Fibroblast of skin of left quadriceps (primary cell): Measurements from ENCODE around the gene PCNX3.

ENCODE experiments used
- DNase-seq, 2 experiments: peaks; one replicate each; pipeline ENCODE4 v3.0.0-alpha.2; 2013; ENCODE audit warnings: low read depth in 2 of 2

The PCNX3 gene

DNA sequence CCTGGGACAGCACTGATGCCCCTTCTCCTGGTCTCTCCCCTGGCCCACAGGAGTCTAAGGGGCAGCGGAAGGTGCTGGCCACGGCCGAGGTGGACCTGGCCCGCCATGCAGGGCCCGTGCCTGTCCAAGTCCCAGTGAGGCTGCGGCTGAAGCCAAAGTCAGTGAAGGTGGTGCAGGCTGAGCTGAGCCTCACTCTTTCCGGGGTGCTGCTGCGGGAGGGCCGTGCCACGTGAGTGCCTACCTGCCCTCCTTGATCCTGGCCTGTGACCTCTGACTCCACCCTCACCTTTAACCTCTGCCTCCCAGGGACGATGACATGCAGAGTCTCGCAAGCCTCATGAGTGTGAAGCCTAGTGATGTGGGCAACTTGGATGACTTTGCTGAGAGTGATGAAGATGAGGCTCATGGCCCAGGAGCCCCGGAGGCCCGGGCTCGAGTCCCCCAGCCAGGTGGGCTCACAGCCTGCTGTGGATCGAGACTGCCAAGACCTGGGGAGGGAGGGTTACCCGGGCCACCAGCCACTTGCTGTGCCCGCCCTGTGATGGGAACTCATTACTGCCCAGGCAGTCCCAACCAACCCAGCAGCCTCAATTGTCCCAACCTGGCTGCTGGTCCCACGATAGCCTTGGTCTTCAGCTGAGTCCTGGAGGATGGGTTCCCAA, 35.4 kb upstream of the PCNX3 start:
- DNase-seq = no peak

DNA sequence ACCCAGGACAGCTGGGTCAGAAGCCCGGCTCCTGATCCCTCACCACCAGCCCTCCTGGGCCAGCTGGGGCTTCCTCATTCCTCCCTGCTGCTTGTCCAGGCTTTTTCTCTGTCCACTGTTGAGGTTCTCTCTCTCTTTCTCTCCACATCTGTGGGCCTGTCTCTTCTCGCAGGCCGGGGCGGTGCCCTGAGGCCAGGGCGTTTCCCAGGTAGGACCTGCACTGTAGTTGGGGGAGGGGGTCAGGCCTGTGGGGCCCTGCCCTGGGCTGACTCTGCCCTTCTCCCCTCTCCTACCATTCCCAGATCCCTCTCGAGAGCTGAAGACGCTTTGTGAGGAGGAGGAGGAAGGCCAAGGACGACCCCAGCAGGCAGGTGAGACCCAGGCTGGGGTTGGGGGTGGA, 34.8 kb upstream of the PCNX3 start:
- no peak for DNase-seq

DNA sequence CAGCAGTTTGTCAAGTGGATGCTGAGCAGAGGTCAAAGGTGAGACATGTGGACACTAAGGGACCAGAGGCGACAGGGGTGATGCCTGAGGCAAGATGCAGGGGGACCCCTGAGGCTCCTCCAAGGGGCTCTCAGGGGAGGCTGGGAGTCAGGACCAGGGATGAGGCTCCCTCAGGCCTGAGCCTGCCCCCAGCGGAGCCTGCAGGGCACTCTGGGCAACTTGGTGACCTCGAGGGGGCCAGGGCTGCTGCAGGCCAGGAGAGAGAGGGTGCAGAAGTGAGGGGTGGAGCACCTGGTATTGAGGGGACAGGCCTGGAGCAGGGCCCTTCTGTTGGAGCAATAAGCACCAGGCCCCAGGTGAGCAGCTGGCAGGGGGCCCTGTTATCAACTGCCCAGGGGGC, 33.6 kb upstream of the PCNX3 start:
- DNase-seq = no peak

DNA sequence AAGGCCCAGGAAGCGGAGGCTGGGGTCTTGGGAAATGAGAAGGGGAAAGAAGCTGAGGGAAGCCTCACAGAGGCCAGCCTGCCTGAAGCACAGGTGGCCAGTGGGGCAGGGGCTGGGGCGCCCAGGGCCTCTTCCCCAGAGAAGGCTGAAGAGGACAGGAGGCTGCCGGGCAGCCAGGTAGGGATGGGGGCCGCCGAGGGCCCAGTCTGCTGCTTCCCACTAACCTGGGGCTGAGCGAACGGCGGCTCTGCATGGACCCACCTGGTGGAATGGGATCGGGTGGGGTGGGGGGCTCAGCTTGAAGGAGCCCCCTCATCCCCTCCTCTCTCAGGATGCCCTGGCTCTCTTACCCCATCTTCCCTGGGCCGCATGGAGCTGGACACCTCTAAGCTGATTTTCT, 32.0 kb upstream of the PCNX3 start:
- DNase-seq = no peak

DNA sequence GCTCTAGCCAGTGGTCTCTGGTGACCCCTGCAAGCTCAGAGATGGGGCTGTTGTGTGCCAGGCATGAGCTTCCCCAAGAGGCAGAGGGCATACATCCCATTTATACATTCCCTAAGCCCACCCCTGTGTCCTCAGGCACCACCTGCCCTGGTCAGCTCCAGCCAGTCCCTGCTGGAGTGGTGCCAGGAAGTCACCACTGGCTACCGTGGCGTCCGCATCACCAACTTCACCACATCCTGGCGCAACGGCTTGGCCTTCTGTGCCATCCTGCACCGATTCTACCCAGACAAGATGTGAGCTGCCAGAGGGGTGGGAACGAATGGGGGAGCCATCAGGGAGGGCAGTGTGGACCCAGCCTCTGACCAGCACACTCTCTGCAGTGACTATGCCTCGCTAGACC, 31.5 kb upstream of the PCNX3 start:
- DNase-seq = no peak

DNA sequence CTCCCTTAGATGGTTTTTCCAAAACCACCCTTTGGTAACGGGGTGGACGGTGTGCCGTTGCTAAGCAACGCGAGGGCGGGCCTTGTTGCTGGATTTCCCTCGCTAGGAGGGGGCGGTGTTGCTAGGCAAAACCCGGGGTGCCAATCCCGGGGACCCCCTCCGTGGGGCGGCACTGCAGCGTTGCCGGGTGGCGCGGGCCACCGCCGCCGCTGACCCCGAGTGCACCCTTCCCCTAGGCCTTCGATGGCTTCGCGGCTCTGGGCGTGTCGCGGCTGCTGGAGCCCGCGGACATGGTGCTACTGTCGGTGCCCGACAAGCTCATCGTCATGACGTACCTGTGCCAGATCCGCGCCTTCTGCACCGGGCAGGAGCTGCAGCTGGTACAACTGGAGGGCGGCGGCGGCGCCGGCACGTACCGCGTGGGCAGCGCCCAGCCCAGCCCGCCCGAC, 30.8 kb upstream of the PCNX3 start:
- DNase-seq = no peak

DNA sequence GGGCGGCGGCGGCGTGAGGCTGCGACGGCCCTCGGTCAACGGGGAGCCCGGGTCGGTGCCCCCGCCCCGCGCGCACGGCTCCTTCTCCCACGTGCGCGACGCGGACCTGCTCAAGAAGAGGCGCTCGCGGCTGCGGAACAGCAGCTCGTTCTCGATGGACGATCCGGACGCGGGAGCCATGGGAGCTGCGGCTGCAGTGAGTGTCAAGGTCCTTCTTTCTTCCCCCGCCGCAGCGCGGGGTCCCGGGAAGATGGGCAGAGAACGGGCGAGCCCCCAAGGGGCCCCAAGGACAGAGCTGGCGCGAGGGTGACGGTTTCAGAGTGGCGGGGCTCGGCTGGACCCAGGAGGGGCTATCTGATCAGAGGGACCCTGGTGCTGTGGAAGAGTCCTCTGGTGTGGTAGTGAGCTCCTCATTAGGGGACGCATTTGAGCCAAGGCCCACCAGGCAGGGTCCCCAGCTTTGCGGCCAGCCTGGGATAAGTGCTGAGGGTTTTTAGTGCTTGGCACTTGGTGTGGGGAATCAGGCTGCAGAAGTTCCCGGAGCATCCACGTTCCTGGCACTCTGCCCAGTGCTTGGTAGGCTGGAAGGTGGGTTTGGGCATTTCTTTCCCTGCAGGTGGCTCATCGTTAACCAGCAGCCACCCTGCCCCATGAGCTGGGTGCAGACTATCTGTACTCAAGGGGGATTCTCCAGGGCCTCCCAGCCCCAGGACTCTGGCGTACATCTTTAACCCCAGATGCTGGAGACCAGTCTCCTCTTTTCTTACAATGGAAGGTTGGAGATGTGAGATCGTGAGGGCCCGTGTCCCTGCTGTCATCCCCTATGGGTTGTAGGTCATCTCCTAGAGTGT, 30.0 kb upstream of the PCNX3 start:
- no peak for DNase-seq

DNA sequence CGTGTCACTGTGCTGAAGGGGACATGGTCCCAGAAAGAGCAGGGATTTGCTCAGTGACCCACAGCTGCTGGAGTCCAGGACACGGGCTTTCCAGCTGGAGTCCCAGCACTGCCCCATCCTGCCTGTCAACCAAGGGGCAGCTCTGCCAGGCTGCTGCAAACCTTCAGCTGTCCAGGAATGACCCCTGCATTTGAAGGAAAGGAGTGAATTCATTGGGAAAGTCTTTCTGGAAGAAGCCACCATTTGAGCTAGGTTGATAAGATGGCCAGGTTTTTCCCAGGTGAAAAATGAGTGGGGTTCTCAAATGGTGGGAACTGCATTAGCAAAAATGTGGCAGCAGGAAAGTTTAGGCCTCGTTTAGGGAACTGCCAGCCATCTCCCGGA, 29.3 kb upstream of the PCNX3 start:
- no peak for DNase-seq

DNA sequence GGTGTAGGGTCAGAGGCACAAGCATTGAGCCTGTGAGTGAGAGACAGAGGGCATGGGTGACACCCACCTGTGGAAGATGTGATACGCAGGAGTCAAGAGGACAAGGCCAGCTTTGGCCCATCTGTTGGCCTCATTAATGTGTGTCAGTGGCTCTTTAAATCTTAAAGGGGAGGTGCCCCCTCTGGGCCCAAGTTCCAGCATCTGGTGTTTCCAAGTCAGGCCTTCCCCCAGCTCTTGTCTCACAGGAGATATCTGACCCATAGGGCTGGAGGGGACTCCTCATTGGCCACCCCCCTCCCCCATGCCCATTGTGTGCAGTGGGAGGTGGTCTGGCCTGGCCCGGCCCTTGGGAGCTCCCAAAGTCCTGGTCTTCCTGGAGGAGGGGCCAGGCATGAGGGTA, 28.9 kb upstream of the PCNX3 start:
- DNase-seq = no peak

DNA sequence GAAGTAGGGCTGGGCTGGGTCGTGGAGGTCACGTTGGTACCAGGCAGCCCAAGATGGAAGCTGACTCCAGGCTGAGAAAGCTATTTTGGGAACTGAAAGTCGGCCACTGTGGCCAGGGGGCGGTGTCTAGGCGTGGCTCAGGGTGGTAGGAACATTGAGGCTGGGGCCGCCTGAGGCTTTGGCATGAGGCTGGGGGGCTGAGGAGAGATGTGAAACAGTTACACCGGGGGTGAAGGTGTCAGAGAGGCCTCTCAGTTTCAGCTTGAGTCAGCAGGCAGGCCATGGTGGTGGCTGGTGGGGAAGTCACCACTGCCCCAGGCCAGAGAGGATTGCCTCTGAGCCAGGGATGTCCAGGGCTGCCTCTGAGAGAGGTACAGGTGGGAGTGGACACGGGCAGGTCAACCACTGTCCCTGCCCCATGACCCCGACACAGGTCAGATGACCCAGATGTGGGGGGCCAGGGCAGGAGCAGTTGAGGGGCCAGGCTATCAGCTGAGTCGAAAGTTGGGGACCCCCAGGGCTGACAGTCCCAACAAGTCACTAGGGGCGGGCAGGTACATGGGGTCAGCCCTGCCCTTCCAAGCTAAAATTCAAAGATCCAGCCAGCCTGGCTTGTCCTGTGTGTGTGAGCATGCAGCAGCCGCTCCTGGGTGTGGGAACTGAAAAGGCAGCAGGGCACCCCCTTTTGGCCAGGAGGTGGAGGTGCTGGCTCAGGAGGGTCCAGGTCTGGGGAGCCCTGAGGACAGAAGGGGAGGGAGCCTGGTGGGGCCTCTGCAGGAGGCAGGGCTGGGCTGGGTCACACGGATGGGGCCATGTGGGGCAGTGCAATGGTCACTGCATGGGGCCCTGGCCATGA, 27.1 kb upstream of the PCNX3 start:
- no peak for DNase-seq

DNA sequence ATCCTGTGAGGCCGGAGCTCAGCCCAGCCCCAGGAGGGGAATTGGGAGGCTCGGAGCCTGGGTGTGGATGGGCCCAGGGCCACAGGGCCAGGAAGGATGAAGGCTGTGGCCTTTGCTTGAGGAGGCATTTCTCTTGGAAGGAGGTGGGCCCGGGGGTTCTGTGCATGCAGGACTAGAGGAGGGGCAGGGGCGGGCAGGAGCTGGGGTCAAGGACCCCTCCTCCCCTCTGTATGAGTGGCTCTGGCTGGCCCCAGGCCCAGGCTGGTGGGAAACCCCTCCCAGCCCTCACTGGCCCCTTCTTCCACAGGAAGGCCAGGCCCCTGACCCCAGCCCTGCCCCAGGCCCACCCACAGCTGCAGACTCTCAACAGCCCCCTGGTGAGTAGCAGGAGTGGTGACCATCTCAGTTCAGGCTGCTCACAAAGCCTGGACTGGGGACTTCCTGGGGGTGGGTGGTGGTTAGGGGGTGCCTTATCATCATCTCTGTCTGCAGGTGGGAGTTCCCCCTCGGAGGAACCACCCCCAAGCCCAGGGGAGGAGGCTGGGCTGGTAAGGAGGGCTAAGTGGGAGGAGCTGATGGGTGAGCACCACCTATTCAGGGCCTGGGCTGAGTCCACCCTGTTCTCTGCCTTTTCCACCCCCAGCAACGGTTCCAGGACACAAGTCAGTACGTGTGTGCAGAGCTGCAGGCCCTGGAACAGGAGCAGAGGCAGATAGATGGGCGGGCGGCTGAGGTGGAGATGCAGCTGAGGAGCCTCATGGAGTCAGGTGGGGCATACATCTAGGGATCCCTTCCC, 25.9 kb upstream of the PCNX3 start:
- DNase-seq = no peak

DNA sequence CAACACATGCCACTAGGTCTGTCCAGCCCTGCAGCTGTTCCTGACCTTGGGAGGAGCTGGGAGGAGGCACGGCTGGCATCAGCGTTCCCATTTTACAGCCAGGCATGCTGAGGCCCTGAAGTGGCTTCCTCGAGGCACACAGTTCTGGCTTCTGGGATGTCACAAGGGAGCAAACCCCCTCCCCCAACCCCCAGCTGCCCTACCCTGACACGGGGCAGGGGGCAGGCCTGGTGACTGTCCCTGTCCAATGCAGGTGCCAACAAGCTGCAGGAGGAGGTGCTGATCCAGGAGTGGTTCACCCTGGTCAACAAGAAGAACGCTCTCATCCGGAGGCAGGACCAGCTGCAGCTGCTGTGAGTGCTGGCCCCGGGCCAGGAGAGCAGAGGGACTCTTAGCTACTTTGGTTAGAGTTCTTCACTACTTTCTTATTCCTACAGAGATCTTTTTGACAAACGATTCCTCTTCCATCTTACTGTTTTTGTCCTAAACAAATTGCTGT, 25.3 kb upstream of the PCNX3 start:
- no peak for DNase-seq

DNA sequence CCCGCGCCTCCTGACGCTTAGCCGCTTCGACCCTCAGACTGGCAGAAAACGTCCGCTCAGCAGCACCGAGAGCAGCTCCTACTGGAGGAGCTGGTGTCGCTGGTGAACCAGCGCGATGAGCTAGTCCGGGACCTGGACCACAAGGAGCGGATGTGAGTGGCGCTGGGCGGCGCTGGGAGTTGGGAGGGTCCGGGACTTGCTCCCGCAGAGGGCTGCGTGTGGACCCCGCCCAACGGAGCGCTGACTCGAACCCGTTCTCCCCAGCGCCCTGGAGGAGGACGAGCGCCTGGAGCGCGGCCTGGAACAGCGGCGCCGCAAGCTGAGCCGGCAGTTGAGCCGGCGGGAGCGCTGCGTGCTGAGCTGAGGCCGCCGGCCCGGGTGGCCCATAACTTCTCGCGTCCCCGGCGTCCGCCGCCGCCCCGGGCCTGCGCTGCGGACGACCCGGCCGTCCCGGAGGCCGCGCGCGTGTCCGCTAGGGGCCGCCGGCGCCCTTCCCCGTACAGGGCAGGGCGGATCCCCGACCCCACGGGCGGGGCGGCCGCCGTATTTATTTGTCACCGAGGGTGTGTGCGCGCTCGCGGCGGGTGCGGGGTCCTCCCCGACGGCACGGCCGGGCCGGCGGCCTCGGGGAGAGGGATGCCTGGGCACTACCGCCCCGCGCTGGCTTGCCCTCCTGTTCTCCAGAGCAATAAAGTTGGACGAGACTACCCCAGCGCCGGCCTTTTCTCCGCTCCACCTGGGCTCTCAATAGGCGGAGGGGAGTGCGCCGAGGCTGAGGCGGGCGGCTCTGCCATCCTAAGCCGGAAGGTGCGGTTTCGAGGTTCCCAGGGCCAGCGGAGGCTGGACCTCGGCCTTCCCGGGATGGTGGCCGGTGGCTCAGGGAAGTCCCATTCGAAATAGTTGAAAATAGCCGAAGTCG, 23.4 kb upstream of the PCNX3 start:
- no peak for DNase-seq

DNA sequence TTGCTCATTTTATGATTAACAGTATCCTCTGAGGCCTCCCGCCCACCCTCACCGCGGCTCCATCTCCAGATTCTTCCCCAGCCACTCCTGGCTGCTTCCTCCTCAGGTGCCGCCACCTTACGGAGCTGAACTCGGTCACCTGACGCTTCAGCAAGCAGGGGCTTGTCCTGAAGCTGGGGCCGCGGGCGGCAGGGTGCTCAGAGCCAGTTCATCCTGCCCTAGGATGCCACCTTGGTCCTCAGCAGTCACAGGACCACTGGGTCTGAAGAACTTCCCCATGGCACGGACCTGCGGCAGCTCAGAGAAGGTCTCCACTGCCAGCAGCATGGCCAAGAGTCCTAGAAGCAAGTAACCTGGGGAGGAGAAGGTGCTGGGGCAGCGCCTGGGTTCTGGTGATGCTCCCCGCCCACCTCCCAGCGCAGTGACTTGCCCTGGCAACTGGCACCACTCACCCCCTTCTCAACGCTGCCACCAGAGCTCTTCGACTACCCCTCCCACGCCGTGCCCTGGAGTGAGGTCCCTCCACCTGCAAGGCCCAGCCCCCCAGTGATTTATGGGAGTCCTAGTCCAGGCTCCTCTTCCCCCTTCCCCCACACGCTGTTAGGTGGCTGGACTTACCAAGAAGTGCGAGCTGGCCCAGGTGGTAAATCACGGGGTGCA, 22.6 kb upstream of the PCNX3 start:
- no peak for DNase-seq

DNA sequence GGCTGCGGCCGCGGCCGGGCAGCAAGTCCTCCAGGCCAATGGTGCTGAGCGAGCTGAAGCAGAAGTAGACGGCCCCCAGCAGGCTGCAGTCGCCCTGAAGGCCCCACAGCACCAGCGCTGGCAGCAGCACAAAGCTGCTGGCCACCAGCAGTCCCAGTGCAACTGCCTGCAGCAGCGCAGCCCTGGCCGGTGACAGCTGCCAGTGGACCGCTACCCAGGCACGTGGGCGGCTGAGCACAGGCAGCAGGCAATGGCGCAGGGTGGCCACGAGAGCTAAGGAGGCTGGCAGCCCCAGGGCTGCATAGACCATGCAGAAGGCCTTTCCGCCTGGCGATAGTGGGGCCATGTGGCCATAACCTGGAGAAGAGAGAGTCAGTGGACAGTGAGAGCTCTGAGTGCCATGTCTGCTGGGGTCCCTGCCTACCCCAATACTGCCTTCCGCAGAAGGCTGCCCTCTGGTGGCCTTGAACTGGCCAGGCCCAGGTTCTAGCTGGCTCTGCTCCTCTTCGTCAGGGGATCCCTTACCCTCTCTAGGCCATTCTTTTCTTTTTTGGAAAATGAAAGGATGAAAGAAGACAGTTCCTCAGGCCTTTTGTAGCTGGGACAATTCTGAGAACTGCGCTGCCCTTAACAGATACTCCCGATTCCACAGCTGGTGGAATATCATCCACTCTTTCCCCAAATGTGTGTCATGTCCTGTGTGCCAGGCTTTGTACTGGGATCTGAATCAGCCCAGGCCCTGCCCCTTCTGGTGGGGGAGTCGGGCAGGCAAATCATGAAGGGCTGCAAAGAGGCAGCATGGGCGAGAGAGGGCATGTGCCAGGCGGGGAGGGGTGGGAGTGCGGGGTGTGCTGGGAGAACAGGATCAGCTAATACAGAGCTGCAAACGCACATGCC, 21.8 kb upstream of the PCNX3 start:
- DNase-seq = no peak

DNA sequence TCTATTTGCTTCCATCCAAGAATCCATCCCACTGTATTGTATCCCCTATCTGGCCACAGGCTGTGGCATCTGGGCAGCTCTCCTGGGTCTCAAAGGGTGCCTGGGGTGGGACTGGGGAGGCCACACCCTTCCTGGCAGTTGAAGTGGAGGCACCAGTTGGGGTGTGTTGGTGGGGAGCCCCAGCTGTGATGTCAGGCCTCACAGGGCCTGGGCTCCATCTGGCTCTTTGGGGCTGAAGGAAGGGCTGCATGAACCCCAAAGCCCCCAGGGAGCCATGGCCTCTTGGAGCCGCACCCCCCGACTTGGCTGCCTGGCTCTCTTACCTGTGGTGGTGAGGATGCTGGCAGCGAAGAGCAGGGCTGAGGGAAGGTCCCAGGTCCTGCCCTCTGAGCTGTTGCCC, 20.4 kb upstream of the PCNX3 start:
- DNase-seq = no peak

DNA sequence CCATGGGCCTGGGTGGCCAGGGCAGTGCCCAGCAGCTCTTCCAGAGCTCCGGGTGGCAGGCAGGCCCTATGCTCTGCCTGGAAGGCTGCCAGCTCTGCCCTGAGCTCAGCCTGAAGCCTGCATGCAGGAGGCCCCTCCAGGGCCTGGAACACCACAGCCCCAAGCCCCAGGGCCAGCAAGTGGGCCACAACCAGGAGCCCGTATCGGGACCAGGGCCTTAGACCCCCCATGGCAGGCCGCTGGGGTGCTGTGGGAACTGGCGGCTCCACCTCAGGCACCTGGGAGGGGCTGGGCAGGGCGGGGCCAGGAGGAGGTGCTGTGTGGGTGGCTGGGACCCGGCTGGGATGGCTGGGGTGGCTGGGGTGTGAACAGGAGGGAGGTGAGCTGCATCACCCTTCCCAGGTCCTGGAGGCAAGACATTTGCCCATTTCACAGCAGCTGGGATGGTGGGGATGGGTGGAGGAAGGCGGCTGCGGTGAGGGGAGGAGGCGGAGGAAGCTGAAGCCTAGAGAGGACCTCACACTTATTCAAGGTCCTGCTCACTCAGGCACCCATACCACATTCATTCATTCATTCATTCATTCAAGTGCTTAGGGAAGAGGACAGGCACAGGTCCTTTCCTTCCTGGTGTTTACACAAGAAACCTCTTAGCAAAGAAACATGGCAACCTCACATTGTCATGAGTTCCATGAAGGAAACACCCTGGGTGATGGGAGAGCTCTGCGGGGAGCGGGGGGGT, 19.9 kb upstream of the PCNX3 start, which contains the start of gene KCNK7:
Gene KCNK7 (minus strand): TSS at position 258 of the 739 bp plus-strand sequence. CDS start 28 bp downstream, at position 230.
- no peak for DNase-seq

DNA sequence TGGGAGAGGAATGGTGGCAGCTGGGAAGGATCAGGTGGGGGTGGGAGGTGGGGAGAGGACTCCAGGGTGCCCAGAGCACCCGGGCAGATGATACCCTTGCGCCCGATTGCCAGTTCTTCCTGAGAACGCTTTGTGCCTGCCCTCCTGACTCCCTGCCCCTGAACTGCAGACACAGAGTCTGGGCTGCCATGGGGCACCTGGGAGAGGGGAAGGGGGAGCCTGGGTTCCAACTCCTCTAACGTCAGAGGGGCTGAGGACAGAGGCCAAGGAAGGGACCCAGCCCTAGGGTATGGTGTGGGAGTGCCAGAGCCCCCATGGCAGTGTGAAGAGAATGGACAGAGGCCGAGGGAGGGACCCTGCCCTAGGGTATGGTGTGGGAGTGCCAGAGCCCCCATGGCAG, 19.1 kb upstream of the PCNX3 start:
- DNase-seq = no peak
